ENCODE measurements around the gene ARID2. TPM values are rescaled to one million over a fixed set of nuclear protein-coding genes. Genes with fewer than 3 reads are reported as not detected.

Gene ARID2
- total and polyA plus RNA-seq, 9 of the 15 experiments (the other 6 are each of a cell fraction or from before 2014, with no cell fraction given): 13.4 to 41.6 (median 29.4) TPM

GRCh38 chr12:45707241-45707857 lies 22.2 kb upstream of the ARID2 start:
- Histone ChIP-seq H3K9me1 (ENCODE audit: control insufficient read depth, insufficient read depth, low read length) (no peaks in the 10 kb centered on the region), H3K27me3 (ENCODE audit: control insufficient read depth in 2 of 2, insufficient read depth in 2 of 2, low read length in 2 of 2) (no peaks in the 10 kb centered on the region), H4K20me1 (replicated peaks; ENCODE audit: control insufficient read depth, insufficient read depth, low read length) (no peaks in the 10 kb centered on the region), H3K9me3 (replicated peaks; ENCODE audit: control insufficient read depth, insufficient read depth, low read depth, low read length) (no peaks in the 10 kb centered on the region), H3K79me2 (ENCODE audit: control insufficient read depth, insufficient read depth, low read length) (no peaks in the 10 kb centered on the region), H3K27ac (ENCODE audit: extremely low read depth, low read depth, low read length) (no peak overlapping the region), H3K4me1 (replicated peaks in 1 of 2; ENCODE audit: control insufficient read depth in 2 of 2, insufficient read depth in 2 of 2, low read length in 2 of 2) (no peaks in the 10 kb centered on the region; a peak in 1 of 5 replicates), H3K36me3 (ENCODE audit: control insufficient read depth, insufficient read depth, low read length) (no peaks in the 10 kb centered on the region), H2AFZ (ENCODE audit: low read depth, low read length) (no peak overlapping the region), H3K4me3 (no peak overlapping the region), H3K9ac (ENCODE audit: insufficient read depth in 1 of 2, low read depth in 2 of 2, low read length in 2 of 2) (no peak overlapping the region), H3K4me2 (ENCODE audit: insufficient read depth, low read length) (no peak overlapping the region)
- intact Hi-C loops (cut with micrococcal nuclease) (no loop called here), in situ Hi-C loops (cut with MboI) (no loop called here)
- TF ChIP-seq ZNF512 (tag; IDR thresholded peaks at IDR 0.05) (no peak), SREBF1 (IDR thresholded peaks at IDR 0.05; ENCODE audit: borderline replicate concordance, low read depth, low read length) (no peak), ZNF707 (CRISPR knock-in tag; conservative IDR thresholded peaks at IDR 0.05) (no peak), RFX5 (IDR thresholded peaks at IDR 0.05; ENCODE audit: low read depth, low read length) (no peak), HDAC3 (IDR thresholded peaks at IDR 0.05; ENCODE audit: borderline replicate concordance, partially characterized antibody) (no peak), FOXO4 (CRISPR knock-in tag; IDR thresholded peaks at IDR 0.05) (no peak), RBM15 (IDR thresholded peaks at IDR 0.05; ENCODE audit: insufficient read depth, low read length) (no peak), SMARCE1 (IDR thresholded peaks at IDR 0.05) (no peak), ZNF668 (CRISPR knock-in tag; IDR thresholded peaks at IDR 0.05) (no peak), BRD4 (IDR thresholded peaks at IDR 0.05) (no peak), ZNF232 (CRISPR knock-in tag; IDR thresholded peaks at IDR 0.05) (no peak)
- TF ChIP-seq, protein P1, sequence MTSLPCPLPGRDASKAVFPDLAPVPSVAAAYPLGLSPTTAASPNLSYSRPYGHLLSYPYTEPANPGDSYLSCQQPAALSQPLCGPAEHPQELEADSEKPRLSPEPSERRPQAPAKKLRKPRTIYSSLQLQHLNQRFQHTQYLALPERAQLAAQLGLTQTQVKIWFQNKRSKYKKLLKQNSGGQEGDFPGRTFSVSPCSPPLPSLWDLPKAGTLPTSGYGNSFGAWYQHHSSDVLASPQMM (CRISPR knock-in tag; IDR thresholded peaks at IDR 0.05): no peak
- ChIA-PET POLR2A (interaction anchor here (1.6 kb wide), 1 partner anchor 15 kb away, joined by 4 read pairs; no protein-coding TSS in a partner anchor), CTCF (ENCODE audit: low intra/inter-chr PET ratio) (interaction anchor here (0.6 kb wide), 1 partner anchor 172 kb away, joined by 3 read pairs; no protein-coding TSS in a partner anchor)
- 22% methylated on average over 10 of the region's 10 CpGs for WGBS (ENCODE audit: insufficient coverage, low coverage, missing lambda C conversion rate)
- no peak for DNase-seq (ENCODE audit: extremely low read depth in 1 of 4, low spot score in 3 of 4)
- ATAC-seq: no peak
- BruUV-seq (replicated peaks): no TSS peak
- FAIRE-seq: no peak
